ENCODE measurements around the gene DDX23. TPM values are rescaled to one million over a fixed set of nuclear protein-coding genes. Genes with fewer than 3 reads are reported as not detected.
A peak's percentile ranks its signal among the peaks of the same experiment; 100 is the strongest.

DDX23 gene
- total RNA-seq, result 68.7 and 81.2 TPM in 2 replicates

GRCh38 chr12:48851883-48852733, at the start of gene DDX23:
DDX23 (minus strand) TSS chr12:48852163; CDS start chr12:48845782, 6,381 bp downstream.
- H3K36me3 ChIP-seq (ENCODE audit: control insufficient read depth, insufficient read depth, low read length), result no peaks in the 10 kb centered on the region
- FAIRE-seq (no peak), DNase-seq (ENCODE audit: low read depth) (peak; percentile 94)
- H3K27me3 ChIP-seq (ENCODE audit: control insufficient read depth, insufficient read depth, low read length), result no peaks in the 10 kb centered on the region
- no peak for TF ChIP-seq CTCF (IDR thresholded peaks at IDR 0.05; ENCODE audit: insufficient read depth, low read length, severe bottlenecking)
- peak within 1 kb of the TSS; percentile 90 for H3K4me3 ChIP-seq (ENCODE audit: low read depth, low read length)

- Histone ChIP-seq H3K27me3 (ENCODE audit: control insufficient read depth, insufficient read depth, low read length) (no peaks in the 10 kb centered on the region), H3K36me3 (ENCODE audit: control insufficient read depth, insufficient read depth, low read length) (no peaks in the 10 kb centered on the region), H3K4me3 (ENCODE audit: low read depth, low read length) (no peak overlapping the region)
- FAIRE-seq (no peak), DNase-seq (ENCODE audit: low read depth) (peak; percentile 52)
- no peak for TF ChIP-seq CTCF (IDR thresholded peaks at IDR 0.05; ENCODE audit: insufficient read depth, low read length, severe bottlenecking)
These were observed 49.3 kb upstream of the DDX23 start for GRCh38 chr12:48901278-48901677.

- FAIRE-seq, result no peak
These were observed 47.7 kb upstream of the DDX23 start for GRCh38 chr12:48899651-48900050.

GRCh38 chr12:48894271-48894670, 42.3 kb upstream of the DDX23 start:
- no peak for DNase-seq (ENCODE audit: low read depth)
- no peak for FAIRE-seq
- Histone ChIP-seq H3K4me3 (ENCODE audit: low read depth, low read length) (no peak overlapping the region), H3K36me3 (ENCODE audit: control insufficient read depth, insufficient read depth, low read length) (no peaks in the 10 kb centered on the region), H3K27me3 (ENCODE audit: control insufficient read depth, insufficient read depth, low read length) (peaks cover 6% of the 10 kb centered on the region)
- TF ChIP-seq CTCF (IDR thresholded peaks at IDR 0.05; ENCODE audit: insufficient read depth, low read length, severe bottlenecking), result no peak

More at GRCh38 chr12:48899651-48900050, 47.7 kb upstream of the DDX23 start:
- H3K4me3 ChIP-seq (ENCODE audit: low read depth, low read length), result no peak overlapping the region
- DNase-seq (ENCODE audit: low read depth), result no peak
- H3K36me3 ChIP-seq (ENCODE audit: control insufficient read depth, insufficient read depth, low read length), result no peaks in the 10 kb centered on the region
- no peak for TF ChIP-seq CTCF (IDR thresholded peaks at IDR 0.05; ENCODE audit: insufficient read depth, low read length, severe bottlenecking)
- no peaks in the 10 kb centered on the region for H3K27me3 ChIP-seq (ENCODE audit: control insufficient read depth, insufficient read depth, low read length)

GRCh38 chr12:48890657-48891418, 38.9 kb upstream of the DDX23 start:
- FAIRE-seq (no peak), DNase-seq (ENCODE audit: low read depth) (peak; percentile 49)
- no peak overlapping the region for H3K4me3 ChIP-seq (ENCODE audit: low read depth, low read length)
- TF ChIP-seq CTCF (IDR thresholded peaks at IDR 0.05; ENCODE audit: insufficient read depth, low read length, severe bottlenecking), result peak; percentile 96
- H3K36me3 ChIP-seq (ENCODE audit: control insufficient read depth, insufficient read depth, low read length), result no peaks in the 10 kb centered on the region
- peaks cover 6% of the 10 kb centered on the region for H3K27me3 ChIP-seq (ENCODE audit: control insufficient read depth, insufficient read depth, low read length)
